ENCODE measurements around the gene RRBP1.

Gene RRBP1

DNA sequence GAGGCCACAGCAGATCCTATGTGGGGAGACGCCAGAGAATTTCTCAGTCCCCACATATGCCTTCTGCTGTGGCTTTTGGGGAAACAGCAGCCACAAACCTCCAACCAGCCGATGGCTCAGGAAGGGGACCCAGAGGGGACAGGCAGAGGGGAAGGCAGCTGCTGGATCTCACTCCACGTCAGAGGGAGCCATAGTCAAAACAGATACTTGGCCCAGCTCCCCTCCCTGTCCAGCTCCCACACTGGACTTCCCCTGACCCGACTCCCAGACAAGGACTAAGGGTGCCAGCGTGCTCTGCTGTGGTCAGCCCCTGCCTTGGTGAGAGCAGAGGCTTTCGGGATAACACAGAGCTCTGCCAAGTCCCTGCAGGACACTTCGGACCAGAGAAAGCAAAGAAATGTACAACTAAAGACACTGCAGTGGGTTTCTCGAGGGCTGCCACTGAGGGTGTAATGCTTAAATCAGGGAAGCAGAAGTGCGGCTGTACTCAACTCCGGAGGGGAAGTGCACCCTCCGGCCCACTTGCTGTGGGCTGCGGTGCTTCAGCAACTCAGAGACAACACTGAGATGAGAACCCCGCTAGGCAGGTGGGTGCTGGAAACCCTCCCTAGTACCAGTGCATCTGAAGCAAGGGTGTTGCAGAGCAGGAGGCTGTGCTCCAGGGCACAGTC, 47.2 kb downstream of the RRBP1 start:
- DNase-seq: peak in 1 of 2 donors; percentile 52

GRCh38 chr20:17633850-17634500, 48.1 kb downstream of the RRBP1 start:
- DNase-seq: no peak

- no peak for DNase-seq
Observed at GRCh38 chr20:17633221-17633849, 48.7 kb downstream of the RRBP1 start.

DNA sequence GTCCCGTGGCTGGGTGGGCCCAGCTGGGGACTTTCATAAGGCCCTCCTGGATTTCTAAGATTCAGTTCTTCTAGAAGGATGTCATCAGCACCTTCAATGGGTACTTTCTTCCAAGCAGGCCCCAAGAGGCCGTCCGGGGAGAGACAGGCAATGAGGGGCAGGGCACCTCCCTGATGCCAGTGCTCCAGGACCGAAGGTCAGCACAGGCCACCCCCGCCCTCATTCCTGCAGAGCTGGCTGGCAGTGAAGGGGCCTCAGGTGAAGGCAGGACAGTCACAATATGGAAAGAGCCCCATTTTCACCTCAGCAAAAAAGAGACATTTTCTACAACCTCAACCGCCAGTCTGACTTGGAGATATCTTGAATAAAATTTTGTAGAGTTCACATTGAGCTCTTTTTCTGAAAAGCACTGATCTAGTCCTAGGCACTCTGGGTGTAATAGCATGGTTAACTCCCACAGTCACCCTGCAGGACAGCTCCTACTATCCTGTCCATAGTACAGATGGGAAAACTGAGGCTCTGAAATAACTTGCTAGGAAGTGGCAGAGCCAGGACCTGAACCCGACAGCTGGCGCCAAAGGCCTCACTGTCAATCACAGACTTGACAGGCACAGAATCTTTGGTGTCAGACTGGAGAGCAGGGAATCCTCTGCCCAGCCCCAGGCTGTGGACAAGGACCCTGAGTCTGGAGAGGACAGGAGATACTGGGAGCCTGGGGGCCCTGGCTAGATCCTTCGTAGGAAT, 50.3 kb downstream of the RRBP1 start:
- DNase-seq: no peak

- DNase-seq: no peak
Observed at GRCh38 chr20:17630806-17631195, 51.2 kb downstream of the RRBP1 start.

DNA sequence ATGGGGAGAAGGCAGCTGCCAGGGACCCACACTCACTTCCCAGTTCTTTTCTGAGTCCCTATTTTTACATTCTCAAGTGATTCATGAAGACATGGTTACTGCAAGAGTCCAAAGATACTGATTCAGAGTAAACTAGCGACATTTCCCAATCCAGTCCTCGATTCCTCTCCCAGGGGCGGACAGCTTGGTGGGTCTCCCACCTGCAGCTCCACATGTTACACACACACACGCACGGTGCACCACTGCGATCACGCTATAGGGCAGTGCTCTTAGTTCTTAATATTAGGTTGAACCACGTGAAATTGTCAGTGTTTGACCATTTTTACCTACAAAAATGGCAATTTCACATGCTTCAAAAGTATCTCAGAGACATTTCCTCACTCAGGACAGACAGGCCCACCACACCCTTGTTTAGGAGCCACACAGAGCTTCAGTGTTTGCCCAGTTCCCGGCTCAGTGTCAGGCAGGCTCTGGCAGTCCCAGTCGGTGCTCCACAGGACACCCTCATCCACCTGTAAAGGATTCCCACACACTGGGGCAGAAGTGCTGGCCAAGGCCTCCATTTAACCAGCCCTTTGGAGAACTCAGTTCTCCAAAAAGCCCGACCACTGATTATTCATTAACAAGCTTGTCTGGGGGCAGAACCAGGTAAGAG, 51.8 kb downstream of the RRBP1 start:
- no peak for DNase-seq

DNA sequence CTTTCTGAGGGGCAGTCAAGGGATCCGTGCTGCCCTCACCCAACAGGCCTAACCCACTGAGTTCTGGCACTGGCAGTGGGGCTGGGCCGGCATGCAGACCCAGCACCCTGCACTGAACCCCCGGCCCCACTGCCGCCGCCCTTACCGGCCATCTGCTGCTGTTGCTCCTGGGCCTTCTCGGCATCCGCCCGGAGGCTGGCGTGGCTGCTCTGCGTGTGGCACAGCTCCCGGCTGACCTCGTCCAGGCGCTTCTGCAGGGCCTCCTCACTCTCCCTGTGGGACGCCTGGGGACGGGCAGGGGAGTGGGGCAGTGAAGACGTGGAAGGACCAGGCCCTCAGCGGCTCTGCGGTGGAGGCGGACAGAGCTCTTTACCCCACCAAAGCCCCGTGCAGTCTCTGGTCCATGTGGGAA, 52.4 kb downstream of the RRBP1 start:
- DNase-seq: no peak

- no peak for DNase-seq
Observed at GRCh38 chr20:17629025-17629424, 53.0 kb downstream of the RRBP1 start.

DNA sequence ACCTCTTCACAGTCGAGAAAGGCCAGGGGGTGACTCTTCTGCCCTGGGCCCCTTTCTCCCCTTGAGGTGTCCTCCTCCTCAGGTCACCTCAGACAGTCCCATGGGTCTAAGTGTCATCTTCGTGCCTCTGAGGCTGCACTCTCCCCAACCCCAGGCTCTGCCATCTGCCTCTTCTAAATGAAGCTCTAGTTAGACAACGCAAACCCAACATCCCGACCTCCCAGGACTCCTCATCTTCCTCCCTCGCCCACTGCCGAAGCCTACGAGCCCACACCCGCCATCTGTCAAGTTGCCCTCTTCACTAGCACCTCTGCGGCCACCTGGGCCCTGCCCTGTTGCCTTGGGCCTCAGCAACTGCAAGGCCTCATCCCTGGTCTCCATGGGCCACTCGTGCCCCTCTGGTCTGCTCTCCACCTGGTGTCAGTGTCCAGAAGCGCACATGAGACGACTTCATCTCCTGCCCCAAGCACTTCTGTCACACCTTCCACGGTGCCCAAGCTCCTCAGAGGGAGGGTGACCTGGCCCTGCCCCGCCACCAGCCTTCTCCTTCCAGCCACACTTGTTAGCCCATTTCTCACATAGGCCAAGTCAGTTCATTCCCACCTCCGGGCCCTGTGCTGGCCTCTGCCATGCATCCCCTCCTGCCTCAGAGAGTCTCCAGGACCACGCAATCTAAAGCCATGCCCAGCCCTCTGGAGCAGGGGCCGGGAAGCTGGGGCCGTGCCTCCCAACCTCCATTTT, 53.8 kb downstream of the RRBP1 start:
- DNase-seq: no peak

GRCh38 chr20:17627101-17627955, 54.7 kb downstream of the RRBP1 start:
- no peak for DNase-seq

DNA sequence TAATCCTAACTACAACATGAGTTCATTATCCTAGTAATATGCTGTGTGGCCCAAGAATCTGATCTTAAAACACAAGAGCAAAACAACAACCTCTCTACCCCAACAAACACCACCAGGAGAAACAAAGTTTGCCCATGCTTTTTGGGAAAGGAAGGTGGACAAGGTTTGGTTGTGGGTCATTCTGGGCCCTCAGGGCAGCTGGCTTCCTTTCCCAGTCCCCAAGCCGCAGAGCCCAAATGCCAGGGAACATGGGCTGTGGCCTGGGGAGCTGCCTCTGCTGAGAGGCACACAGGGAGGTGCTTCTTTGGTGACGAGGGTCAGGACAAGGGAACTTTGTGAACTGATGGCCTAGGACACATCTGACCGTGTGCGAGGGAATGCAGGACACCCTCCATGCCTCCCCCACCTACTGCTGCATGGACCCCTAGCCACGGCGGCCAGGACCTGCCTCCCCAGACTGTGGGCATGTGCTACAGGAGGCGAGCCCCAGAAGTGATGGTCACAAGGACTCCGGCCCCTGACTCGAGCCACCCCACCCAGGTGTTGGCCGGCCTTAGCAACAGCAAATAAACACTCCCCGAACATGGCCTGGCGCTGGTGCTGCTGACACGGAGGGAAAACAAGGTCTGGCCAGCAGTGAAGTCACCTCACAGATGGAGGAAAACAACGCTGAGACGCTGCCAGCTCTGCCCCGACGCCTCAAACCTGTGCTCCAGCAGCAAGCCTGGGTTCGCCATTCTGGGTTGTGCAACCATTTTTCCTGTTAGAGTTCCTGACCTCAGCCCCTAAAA, 55.6 kb downstream of the RRBP1 start:
- no peak for DNase-seq

- DNase-seq: no peak
Observed at GRCh38 chr20:17625246-17626051, 56.6 kb downstream of the RRBP1 start.

DNA sequence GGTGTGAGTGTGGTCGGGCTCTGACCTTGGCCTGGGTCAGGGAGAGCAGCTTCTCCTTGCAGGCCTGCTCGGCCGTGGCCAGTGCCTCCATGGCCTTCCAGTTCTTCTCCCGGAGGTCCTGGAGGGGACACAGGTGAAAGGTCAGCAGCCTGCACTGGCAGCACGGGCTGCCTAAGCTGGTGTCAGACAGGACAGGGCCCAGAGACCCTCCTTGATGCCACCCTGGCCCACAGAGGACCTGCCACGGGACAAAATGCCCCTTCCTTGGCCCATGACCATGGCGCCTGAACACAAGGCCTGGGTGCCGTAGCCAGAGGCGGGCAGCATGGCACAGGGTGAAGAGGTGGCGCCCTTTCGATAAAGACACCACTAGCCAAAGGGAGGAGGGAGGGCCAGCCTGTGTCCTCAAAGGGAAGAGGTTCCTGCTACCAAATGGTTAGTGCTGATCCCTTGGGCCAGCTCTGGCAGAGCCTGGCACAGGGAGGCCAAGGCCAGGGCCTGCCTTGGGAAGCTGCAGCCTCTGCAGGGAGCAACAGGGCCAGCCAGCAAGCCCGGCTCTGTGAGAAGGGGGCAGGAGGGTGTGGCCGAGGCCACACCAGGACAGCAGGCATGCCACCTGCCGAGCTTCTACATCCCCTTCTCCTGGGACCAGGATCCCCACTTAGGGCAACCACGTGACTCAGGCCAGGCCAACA, 57.3 kb downstream of the RRBP1 start:
- no peak for DNase-seq

DNA sequence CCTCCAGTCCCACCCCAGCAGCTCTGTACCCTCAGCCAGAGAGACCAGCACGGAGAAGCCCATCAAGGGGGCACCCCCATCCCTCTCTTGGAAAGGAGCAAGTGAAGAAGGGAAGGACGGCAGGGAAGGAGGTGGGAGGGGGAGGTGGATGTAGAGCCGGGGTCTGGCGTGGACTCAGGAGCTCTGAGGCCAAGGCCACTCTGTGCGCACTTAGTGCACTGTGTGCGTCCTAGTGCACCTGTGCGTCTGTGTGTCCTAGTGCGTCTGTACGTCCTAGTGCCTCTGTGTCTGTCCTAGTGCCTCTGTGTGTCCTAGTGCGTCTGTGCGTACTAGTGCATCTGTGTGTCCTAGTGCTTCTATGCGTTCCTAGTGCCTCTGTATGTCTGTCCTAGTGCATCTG, 58.0 kb downstream of the RRBP1 start:
- DNase-seq: no peak

DNA sequence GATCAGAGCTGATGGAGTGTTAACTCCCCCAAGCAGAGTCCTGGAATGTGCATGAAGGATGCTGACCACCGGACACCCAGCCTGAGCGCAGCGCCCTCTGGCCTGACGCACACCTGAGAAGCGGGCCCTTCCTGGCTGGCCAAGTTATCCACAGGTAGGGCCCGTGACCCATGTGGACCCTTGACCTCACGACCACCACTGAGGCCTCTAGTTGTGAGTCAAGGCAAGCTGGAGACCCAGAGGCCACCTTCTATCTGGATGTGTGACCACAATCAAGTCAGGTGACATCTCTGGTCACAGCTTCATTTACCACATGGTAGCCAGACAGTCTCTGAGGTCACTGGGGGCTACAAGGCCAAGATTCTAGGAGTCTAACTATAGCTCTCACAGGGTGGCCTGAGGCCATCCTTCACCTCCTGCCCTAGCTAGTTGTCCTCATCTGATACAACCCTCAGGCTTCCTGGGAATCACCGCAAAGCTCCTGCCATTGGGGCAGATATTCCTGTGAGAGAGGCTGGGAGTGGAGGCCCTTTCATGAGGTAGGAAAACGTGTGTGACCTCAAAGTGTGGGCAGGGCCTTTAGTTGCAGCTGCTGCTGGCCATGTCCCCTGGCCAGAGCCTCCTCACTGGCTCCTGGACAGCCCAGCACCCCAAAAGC, 59.1 kb downstream of the RRBP1 start:
- no peak for DNase-seq

DNA sequence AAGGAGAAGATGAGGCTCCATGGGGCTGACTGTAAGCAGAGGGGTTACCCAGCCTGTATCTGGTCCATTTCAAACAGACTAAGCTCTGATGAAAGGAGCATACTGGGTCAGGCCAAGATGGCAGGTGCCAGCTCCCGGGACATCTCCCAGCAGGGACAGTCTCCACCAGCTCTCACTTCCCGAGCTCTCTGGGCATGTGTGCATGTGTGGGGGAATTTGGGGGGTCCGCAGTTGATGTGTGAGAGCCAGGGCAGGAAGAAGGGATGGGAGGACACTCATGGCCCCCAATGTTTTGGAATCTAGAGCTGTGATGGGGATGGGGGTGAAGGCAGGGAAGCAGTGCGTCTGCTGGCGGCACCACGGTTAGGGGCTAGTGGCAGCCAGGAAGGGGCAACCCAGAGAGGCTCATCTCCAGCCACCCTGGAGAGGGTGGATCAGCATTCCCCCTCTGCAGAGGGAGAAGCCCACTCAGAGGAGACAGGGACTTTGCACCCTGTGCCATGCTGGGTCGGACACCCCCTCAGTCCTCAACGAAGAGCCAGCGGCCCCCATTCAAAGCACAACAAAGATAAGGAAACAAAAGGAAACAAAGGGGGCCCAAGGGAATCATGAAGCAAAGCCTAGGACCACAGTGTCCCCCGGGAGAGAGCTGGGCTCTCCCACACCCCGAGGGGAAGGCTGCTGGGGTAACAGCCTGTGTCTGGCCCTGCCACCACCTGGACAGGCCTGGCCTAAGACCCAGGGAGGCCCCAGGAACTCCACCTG, 59.8 kb downstream of the RRBP1 start:
- no peak for DNase-seq

DNA sequence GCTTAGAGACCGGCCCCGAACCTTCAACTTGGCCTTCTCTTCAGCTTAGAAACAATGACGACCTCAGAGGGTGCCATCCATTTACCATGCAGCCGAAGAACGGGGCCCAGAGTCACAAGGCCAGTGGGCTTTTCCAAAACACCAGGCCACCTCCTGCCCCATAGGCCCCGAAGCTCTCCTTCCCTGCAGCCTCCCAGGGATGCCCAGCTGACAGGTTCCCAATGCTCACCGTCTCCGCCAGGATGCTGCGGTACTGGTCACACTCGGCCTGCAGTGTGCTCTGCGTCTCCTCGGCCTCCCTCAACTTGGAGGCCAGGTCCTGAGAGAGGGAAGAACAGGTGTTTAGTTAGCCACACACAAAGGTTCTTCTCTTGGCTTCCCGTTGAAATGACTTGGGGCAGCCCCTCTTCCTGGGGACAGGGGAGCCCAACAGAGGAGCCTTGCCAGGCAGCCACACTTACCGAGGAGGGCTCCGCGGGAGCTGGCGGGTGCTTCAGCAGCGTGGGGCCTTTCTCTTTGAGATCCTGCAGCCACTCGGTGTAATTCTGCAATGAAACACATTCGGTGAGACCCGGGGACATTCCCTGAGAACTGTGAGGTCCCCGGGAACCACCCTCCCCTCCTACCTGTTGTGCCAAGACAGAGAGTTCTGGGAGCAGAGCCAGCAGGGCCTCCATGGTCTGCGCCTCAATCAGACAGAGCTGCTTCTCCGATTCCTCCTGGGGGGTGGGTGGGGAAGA, 60.6 kb downstream of the RRBP1 start:
- no peak for DNase-seq

All from hippocampal formation (tissue), 2 donors.